Central memory CD8-positive, alpha-beta T cell (primary cell): ENCODE measurements around the gene DOCK6.
"Not testable (repeated sequence)": the region's sequence is repeated elsewhere in the genome, so short reads cannot be mapped to it uniquely, and the experiment has no call there.

Experiments
- ATAC-seq: fragments of 150-1000 bp; cut with Tn5 transposase; replicated peaks from 2 replicates; pipeline ENCODE4 v1.10.0; 2022; ENCODE audit warnings: mild to moderate bottlenecking, moderate FRiP score, moderate number of reproducible peaks; ENCODE audit not compliant: poor library complexity, severe bottlenecking; ENCODE audit errors: extremely low read depth
- DNase-seq, 2 donors: peaks; one replicate each; pipeline ENCODE4 v3.0.0; 2021; ENCODE audit warnings: low spot score in 2 of 2
- H3K27ac Mint-ChIP-seq: one replicate; pipeline ENCODE4 v1.8.0; 2022; ENCODE audit warnings: low read depth, mild to moderate bottlenecking, moderate library complexity, mixed read lengths
- H3K27me3 Mint-ChIP-seq: one replicate; pipeline ENCODE4 v1.8.0; 2022; ENCODE audit warnings: mixed read lengths
- H3K36me3 Mint-ChIP-seq: one replicate; pipeline ENCODE4 v1.8.0; 2022; ENCODE audit warnings: mild to moderate bottlenecking, moderate library complexity, mixed read lengths; ENCODE audit not compliant: insufficient read depth
- H3K4me1 Mint-ChIP-seq: one replicate; pipeline ENCODE4 v1.8.0; 2022; ENCODE audit warnings: mixed read lengths
- H3K4me3 Mint-ChIP-seq: one replicate; pipeline ENCODE4 v1.8.0; 2022; ENCODE audit warnings: mild to moderate bottlenecking, moderate library complexity, mixed read lengths
- H3K9me3 Mint-ChIP-seq: one replicate; pipeline ENCODE4 v1.8.0; 2022; ENCODE audit warnings: mixed read lengths

The DOCK6 gene

DNA sequence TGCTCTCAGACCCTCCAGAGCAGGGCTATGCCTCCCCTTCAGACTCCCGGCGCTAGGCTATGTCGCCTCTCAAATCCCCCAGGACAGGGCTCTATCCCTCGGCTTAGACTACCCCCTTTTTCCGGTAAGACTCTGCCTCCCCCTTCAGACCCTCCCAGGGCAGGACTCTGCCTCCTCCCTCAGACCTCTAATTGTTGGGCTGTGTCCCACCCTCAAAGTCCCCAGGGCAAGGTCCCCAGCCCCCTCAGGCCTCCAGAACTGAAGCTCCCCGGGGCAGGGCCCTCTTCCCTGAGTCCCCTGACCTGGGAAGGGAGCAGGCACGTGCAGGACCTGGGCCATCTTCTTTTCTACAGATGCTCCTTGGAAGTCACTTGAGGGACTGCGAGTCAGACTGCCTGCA is 68.2 kb downstream of the DOCK6 start:
- Mint-ChIP-seq H3K9me3 (no peaks in the 10 kb centered on the region), H3K4me3 (no peak overlapping the region), H3K27me3 (peaks cover 19% of the 10 kb centered on the region), H3K27ac (no peak overlapping the region), H3K4me1 (peaks cover 16% of the 10 kb centered on the region), H3K36me3 (no peaks in the 10 kb centered on the region)
- DNase-seq (no peak), ATAC-seq (no peak)

DNA sequence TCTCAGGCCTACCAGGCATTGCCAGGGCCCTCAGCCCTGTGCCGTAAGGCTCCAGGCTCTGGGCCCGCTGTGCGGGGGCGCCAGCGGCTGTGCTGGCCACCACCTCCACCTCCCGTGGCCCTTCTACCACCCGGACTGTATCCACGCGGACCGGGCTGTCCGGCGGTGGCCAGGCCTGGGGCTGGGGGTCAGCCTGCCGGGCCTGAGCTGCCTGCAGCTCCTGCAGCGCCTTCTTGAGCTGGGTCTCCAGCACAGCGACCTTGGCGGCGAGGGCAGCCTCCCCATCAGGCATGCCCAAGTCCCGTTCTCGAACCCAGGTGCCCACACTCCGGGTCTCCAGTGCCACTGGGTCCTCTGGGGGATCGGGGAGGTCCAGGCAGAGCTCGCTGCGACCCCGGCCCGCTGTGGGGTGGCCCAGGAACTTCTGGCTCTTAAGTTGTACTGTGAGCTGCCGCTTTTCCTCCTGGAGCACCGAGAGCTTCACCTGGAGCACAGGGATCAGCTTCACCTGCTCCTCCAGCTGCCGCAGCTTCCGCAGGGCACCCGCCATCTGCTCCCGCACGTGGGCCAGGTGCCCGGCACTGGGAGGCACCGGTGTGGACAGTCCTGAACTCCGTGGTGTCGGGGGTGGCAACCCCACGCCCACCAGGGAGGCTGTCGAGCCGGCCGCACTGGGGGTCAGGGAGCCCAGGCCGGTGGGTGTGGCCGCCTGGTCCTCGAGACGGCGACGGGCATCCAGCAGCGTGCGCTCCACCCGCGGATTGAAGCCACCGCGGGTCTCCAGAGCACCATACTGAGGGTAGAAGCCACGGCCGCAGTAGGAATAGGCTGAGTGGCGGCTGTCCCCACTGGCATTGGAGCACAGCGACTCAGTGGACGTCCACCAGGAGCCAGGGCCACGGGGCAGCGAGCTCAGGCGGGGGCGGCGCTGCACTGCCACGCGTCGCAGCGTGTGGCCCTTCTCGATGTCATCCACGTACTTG is 69.1 kb downstream of the DOCK6 start:
- Mint-ChIP-seq H3K9me3 (no peaks in the 10 kb centered on the region), H3K4me3 (no peak overlapping the region), H3K4me1 (peaks cover 16% of the 10 kb centered on the region), H3K27ac (no peak overlapping the region), H3K27me3 (peaks cover 19% of the 10 kb centered on the region), H3K36me3 (no peaks in the 10 kb centered on the region)
- DNase-seq = no peak
- ATAC-seq = no peak

DNA sequence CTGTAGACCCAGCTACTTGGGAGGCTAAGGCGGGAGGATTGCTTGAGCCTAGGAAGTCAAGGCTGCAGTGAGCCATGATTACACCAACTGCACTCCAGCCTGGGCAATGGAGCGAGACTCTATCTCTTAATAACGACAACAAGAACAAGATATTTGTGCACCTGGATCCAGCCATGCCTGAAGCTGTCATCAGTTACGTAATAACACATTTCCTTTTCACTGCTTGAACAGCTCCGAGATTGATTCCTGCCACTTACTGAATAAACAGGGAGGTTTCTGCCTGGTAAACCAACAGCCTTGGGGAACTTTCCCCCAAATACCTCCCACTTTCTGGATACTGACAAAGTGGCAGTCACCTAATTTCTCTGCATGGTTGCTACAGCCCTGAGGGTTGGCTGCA is 70.4 kb downstream of the DOCK6 start:
- ATAC-seq = no peak
- Mint-ChIP-seq H3K4me1 (peaks cover 13% of the 10 kb centered on the region), H3K27ac (no peak overlapping the region), H3K36me3 (no peaks in the 10 kb centered on the region), H3K27me3 (peaks cover 19% of the 10 kb centered on the region), H3K9me3 (no peaks in the 10 kb centered on the region), H3K4me3 (no peak overlapping the region)
- DNase-seq = no peak

DNA sequence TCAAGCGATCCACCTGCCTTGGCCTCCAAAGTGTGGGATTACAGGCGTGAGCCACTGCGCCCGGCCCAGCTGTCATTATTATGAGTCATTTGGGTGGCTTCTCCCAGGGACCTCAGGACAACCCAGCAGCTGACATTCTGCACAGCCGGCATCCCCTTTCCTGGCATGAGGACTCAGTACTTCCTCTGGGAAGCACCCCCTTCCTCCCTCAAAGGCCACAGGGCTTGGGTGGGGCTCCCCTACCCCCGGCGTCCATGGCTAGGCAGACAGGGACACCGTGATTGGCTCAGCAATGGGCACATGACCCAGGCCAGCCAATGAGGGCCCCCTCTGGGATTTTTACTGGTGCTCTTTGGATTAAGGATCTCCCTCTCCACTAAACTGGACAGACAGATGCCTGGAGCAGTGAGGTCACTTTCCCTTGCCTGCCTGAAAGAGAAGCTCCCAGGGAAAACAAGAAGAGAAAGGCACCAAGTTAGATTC is 71.0 kb downstream of the DOCK6 start:
- Mint-ChIP-seq H3K36me3 (no peaks in the 10 kb centered on the region), H3K9me3 (no peaks in the 10 kb centered on the region), H3K4me3 (no peak overlapping the region), H3K4me1 (peaks cover 7% of the 10 kb centered on the region), H3K27ac (no peak overlapping the region), H3K27me3 (peaks cover 13% of the 10 kb centered on the region)
- no peak for DNase-seq
- no peak for ATAC-seq

DNA sequence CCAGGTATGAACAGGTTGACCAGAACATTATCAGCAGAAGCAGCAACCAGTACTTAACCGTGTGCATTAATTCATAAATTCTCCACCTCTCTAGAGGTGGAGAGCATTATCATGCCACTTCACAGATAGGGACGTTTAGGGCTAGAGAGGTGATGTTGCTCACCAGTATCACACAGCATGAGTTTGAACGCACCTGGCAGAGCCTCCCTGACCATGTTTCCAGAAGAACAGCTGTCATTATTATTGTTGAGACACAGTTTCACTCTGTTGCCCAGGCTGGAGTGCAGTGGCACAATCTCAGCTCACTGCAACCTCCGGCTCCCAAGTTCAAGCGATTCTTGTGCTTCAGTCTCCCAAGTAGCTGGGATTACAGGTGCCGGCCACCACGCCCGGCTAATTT is 71.8 kb downstream of the DOCK6 start:
- no peaks in the 10 kb centered on the region for H3K9me3 Mint-ChIP-seq
- H3K36me3 Mint-ChIP-seq = no peaks in the 10 kb centered on the region
- peaks cover 5% of the 10 kb centered on the region for H3K27me3 Mint-ChIP-seq
- H3K27ac Mint-ChIP-seq = no peak overlapping the region
- no peak overlapping the region for H3K4me3 Mint-ChIP-seq
- ATAC-seq (no peak), DNase-seq (no peak)
- peaks cover 3% of the 10 kb centered on the region for H3K4me1 Mint-ChIP-seq

- ATAC-seq = no peak
- Mint-ChIP-seq H3K27me3 (no peaks in the 10 kb centered on the region), H3K4me3 (no peak overlapping the region), H3K36me3 (no peaks in the 10 kb centered on the region), H3K9me3 (no peaks in the 10 kb centered on the region), H3K27ac (peak overlapping the region; percentile 54), H3K4me1 (no peaks in the 10 kb centered on the region)
- no peak for DNase-seq
Measured at GRCh38 chr19:11187441-11187840, 74.9 kb downstream of the DOCK6 start.

- Mint-ChIP-seq H3K4me1 (no peaks in the 10 kb centered on the region), H3K27ac (no peak overlapping the region), H3K4me3 (no peak overlapping the region), H3K27me3 (no peaks in the 10 kb centered on the region), H3K9me3 (no peaks in the 10 kb centered on the region), H3K36me3 (no peaks in the 10 kb centered on the region)
- DNase-seq = no peak
- ATAC-seq = no peak
Measured at GRCh38 chr19:11182994-11183393, 79.3 kb downstream of the DOCK6 start.

DNA sequence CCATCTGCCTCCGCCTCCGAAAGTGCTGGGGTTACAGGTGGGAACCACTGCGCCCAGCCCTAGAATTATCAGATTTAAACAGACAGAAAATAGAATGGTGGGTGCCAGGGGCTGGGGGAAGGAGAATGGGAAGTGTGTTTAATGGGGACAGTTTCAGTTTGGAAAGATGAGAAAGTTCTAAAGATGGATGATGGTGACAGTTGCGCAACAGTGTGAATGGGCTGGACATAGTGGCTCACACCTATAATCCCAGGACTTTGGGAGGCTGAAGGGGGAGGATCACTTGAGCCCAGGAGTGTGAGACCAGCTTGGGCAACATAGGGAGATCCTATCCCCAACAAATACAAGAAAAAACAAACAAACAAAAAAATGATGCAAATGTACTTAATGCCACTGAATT is 80.8 kb downstream of the DOCK6 start:
- Mint-ChIP-seq H3K36me3 (no peaks in the 10 kb centered on the region), H3K4me3 (no peak overlapping the region)
- no peak for ATAC-seq

DNA sequence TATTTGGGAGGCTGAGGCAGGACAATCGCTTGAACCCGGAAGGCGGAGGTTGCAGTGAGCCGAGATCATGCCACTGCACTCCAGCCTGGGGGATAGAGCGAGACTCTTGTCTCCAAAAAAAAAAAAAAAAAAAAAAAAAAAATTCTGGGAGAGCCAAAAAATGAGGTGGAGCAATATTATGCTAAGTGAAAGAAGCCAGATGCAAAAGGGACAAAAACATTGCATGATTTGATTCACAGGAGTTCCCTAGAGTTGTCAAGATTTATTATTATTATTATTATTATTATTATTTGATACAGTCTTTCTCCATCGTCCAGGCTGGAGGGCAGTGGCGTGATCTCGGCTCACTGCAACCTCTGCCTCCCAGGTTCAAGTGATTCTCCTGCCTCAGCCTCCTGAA is 81.3 kb downstream of the DOCK6 start:
- H3K36me3 Mint-ChIP-seq, ATAC-seq, H3K9me3 Mint-ChIP-seq, H3K4me3 Mint-ChIP-seq, DNase-seq, H3K27ac Mint-ChIP-seq, H3K4me1 Mint-ChIP-seq, H3K27me3 Mint-ChIP-seq: not testable (repeated sequence)

More for the DNA sequence above, 80.8 kb downstream of the DOCK6 start:
- Mint-ChIP-seq H3K27ac (no peak overlapping the region), H3K27me3 (no peaks in the 10 kb centered on the region), H3K4me1 (no peaks in the 10 kb centered on the region), H3K9me3 (no peaks in the 10 kb centered on the region)
- DNase-seq = no peak

DNA sequence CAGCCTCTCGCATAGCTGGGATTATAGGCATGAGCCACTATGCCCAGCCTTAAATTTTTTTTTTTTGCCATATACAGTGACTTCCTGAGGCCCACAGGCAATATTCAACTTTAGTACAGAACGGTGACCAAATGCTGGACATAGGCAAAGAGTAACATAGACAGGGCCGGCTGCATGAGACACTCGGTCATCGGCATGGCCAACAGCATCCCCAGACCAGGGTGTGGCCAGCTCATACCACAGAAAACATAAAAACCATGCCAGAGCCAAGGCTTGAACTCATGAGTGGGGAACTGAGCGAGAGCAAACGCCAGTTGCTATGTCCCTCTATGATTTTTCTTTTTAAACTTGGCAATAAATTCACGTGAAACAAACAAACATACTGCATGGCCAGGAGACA is 82.0 kb downstream of the DOCK6 start:
- no peak for ATAC-seq
- Mint-ChIP-seq H3K27me3 (no peaks in the 10 kb centered on the region), H3K9me3 (no peaks in the 10 kb centered on the region), H3K36me3 (no peaks in the 10 kb centered on the region), H3K4me1 (no peaks in the 10 kb centered on the region), H3K4me3 (no peak overlapping the region), H3K27ac (no peak overlapping the region)
- no peak for DNase-seq

DNA sequence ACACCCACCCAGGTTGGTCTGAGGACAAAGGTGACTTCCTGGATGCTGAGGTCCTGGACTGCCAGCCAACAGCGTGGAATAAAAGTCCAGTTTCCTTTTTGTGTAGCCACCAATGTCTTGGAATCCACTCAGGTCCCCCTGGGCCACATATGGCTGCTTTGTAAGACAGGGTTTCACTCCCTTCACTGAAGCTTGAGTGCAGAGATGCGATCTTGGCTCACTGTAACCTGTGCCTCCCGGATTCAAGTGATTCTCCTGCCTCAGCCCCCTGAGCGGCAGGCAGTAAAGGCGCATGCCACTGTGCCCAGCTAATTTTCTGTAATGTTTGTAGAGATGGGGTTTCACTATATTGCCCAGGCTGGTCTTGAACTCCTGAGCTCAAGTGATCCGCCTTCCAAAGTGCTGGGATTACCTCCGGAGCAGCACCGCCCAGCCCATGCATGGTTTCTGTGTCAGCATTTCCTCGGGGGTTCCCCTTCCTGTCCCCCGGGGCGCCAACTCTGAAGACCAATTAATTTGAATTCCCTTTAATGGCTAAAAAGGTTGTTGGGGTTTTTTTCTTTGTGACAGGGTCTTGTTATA is 82.5 kb downstream of the DOCK6 start:
- H3K27ac Mint-ChIP-seq = no peak overlapping the region
- no peaks in the 10 kb centered on the region for H3K36me3 Mint-ChIP-seq
- ATAC-seq (no peak), DNase-seq (no peak)
- no peaks in the 10 kb centered on the region for H3K27me3 Mint-ChIP-seq
- H3K4me1 Mint-ChIP-seq = no peaks in the 10 kb centered on the region
- no peaks in the 10 kb centered on the region for H3K9me3 Mint-ChIP-seq
- no peak overlapping the region for H3K4me3 Mint-ChIP-seq

- H3K36me3 Mint-ChIP-seq, H3K4me1 Mint-ChIP-seq, DNase-seq, H3K27ac Mint-ChIP-seq, ATAC-seq, H3K9me3 Mint-ChIP-seq, H3K27me3 Mint-ChIP-seq, H3K4me3 Mint-ChIP-seq: not testable (repeated sequence)
Measured at GRCh38 chr19:11179145-11179465, 83.2 kb downstream of the DOCK6 start.

- no peak overlapping the region for H3K27ac Mint-ChIP-seq
Measured at GRCh38 chr19:11177592-11177991, 84.7 kb downstream of the DOCK6 start.

More at GRCh38 chr19:11177592-11177991, 84.7 kb downstream of the DOCK6 start:
- H3K36me3 Mint-ChIP-seq = no peaks in the 10 kb centered on the region
- no peak overlapping the region for H3K4me3 Mint-ChIP-seq
- ATAC-seq = no peak
- no peaks in the 10 kb centered on the region for H3K4me1 Mint-ChIP-seq
- no peaks in the 10 kb centered on the region for H3K27me3 Mint-ChIP-seq
- DNase-seq = no peak
- no peaks in the 10 kb centered on the region for H3K9me3 Mint-ChIP-seq
